ES-I3 (cell line): ENCODE measurements around the gene PRKAR1B.
"Not testable (repeated sequence)": the region's sequence is repeated elsewhere in the genome, so short reads cannot be mapped to it uniquely, and the experiment has no call there.

Source experiments
- H3K36me3 ChIP-seq: 2 replicates; pipeline ENCODE4 v1.6.1; 2013; ENCODE audit warnings: mild to moderate bottlenecking, low read length, control low read depth, moderate library complexity; ENCODE audit not compliant: insufficient read depth
- H3K4me1 ChIP-seq: 2 replicates; pipeline ENCODE4 v1.6.1; 2013; ENCODE audit warnings: mild to moderate bottlenecking, control low read depth, low read length; ENCODE audit not compliant: insufficient read depth
- H3K9ac ChIP-seq: 2 replicates; pipeline ENCODE4 v1.6.1; 2013; ENCODE audit warnings: low read depth, mild to moderate bottlenecking, low read length, moderate library complexity
- H3K9me3 ChIP-seq: 2 replicates; pipeline ENCODE4 v1.6.1; 2013; ENCODE audit warnings: mild to moderate bottlenecking, low read length, moderate library complexity; ENCODE audit not compliant: control insufficient read depth, insufficient read depth

Gene PRKAR1B

DNA sequence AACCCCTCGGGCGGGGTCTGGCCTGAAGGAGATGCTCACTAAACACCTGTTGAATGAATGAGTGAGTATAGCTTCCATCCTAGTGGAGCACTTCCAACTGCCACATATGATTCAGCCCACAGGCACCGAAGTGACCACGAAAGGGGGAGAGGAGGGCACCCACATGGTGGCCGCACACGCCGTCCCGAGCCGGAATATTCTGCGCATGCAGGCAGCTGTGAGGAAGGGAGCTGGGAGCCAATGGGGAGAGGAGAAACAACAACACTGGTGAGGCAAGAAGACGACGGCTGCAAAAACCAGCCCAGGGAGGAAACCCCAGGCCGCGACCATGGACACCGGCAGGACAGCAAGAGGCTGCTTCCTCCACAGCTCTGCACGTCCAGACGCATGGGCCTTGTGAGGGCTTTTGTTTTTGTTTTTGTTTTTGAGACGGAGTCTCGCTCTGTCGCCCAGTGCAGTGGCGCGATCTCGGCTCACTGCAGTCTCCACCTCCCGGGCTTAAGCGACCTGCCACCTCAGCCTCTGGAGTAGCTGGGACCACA is 67.7 kb downstream of the PRKAR1B start:
- no peaks in the 10 kb centered on the region for H3K4me1 ChIP-seq
- H3K36me3 ChIP-seq, result no peaks in the 10 kb centered on the region
- no peaks in the 10 kb centered on the region; the same call in 1 of the 2 replicates for H3K9me3 ChIP-seq
- no peak overlapping the region for H3K9ac ChIP-seq

DNA sequence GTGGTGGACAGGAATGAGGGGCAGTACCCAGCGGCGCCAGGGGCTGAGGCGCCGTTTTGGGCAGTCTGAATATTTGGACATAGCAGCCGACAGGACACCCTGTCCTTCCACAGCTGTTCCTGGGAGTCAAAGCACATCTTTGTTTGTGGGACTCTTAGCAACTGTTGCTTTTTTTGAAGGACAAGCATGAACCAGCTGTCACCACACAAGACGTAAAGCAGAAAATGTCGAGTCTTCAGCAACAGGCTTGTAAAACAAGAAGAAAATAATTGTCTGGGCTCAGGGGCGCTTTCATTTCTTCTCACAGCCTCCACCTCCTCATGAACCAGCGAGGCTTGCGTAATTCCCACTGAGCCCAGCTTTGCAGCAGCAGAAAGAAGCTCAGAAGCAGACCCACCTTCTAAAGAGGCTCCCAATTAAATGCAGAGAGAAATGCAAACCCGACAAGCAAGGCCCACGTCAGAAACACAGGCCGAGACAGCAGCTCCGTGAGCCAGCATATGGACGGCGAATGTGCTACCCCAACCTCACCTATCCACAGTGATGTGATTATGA is 69.4 kb downstream of the PRKAR1B start:
- H3K9me3 ChIP-seq, result no peaks in the 10 kb centered on the region; the same call in 1 of the 2 replicates
- H3K4me1 ChIP-seq, result no peaks in the 10 kb centered on the region
- no peak overlapping the region for H3K9ac ChIP-seq
- H3K36me3 ChIP-seq, result no peaks in the 10 kb centered on the region

GRCh38 chr7:657010-657409 is 70.1 kb downstream of the PRKAR1B start:
- H3K4me1 ChIP-seq, H3K9ac ChIP-seq, H3K36me3 ChIP-seq, H3K9me3 ChIP-seq: not testable (repeated sequence)

- Histone ChIP-seq H3K36me3 (no peaks in the 10 kb centered on the region), H3K4me1 (no peaks in the 10 kb centered on the region), H3K9me3 (no peaks in the 10 kb centered on the region; the same call in 1 of the 2 replicates), H3K9ac (no peak overlapping the region)
Measured at GRCh38 chr7:655758-656157, 71.3 kb downstream of the PRKAR1B start.

DNA sequence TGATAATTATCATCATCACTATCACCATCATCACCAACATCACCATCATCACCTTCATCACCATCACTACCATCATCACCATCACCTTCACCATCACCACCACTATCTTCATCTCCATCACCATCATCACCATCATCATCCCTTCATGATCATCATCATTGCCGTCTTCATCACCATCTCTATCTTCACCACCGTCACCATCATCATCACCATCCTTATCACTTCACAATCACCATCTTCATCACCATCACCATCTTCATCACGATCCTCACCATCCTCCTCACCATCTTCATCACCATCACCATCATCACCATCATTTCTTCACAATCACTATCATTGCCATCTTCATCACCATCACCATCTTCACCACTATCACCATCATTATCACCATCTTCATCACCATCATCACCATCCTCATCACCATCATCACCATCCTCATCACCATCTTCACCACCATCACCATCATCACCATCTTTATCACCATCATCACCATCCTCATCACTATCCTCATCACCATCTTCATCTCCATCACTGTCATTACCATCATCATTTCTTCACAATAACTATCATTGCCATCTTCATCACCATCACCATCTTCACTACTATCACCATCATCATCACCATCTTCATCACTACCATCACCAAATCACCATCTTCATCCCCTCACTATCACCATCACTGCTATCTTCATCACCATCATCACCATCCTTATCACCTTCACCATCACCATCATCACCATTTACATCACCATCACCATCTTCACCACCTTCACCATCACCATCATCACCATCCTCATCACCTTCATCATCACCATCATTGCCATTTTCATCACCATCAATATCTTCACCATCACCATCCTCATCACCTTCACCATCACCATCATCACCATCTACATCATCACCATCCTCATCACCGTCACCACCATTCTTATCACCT is 73.0 kb downstream of the PRKAR1B start:
- Histone ChIP-seq H3K9me3 (no peaks in the 10 kb centered on the region; the same call in 1 of the 2 replicates), H3K36me3 (no peaks in the 10 kb centered on the region), H3K4me1 (no peaks in the 10 kb centered on the region), H3K9ac (no peak overlapping the region)

GRCh38 chr7:652881-653280 is 74.2 kb downstream of the PRKAR1B start:
- H3K4me1 ChIP-seq, result no peaks in the 10 kb centered on the region
- H3K9ac ChIP-seq, result no peak overlapping the region
- no peaks in the 10 kb centered on the region for H3K36me3 ChIP-seq
- H3K9me3 ChIP-seq, result no peaks in the 10 kb centered on the region; the same call in 1 of the 2 replicates

GRCh38 chr7:652167-652566 is 74.9 kb downstream of the PRKAR1B start:
- not testable (repeated sequence) for H3K36me3 ChIP-seq, H3K9me3 ChIP-seq, H3K9ac ChIP-seq, H3K4me1 ChIP-seq

DNA sequence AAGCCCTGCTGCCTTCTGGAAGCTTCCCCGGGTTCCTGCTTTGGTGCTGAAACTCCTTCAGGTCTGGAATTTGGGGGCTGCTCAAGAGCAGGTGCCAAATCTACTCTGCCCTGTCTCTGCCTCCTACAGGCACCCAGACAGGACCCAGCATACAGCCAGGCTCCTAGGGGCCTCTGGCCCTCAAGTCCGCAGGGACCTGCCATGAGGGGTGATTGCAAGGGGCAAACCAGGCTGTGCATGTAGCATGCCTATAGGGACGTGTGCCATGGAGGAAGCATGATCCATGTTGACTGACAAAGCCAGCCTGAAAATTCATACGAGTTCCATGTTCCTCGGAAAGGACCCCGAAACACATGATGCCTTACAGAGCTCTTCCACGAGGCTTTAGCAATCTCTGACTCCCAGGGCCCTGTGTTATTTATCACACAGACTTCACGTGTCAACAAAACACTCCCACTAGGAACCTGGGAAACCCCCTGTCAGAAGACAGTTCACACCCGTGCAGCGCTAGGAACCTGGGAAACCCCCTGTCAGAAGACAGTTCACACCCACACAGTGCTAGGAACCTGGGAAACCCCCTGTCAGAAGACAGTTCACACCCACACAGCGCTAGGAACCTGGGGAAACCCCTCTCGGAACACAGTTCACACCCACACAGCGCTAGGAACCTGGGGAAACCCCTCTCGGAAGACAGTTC is 75.9 kb downstream of the PRKAR1B start:
- Histone ChIP-seq H3K9me3 (no peaks in the 10 kb centered on the region; the same call in 1 of the 2 replicates), H3K9ac (no peak overlapping the region), H3K4me1 (no peaks in the 10 kb centered on the region), H3K36me3 (no peaks in the 10 kb centered on the region)

GRCh38 chr7:650339-651031 is 76.6 kb downstream of the PRKAR1B start:
- no peaks in the 10 kb centered on the region for H3K36me3 ChIP-seq
- no peaks in the 10 kb centered on the region for H3K4me1 ChIP-seq
- no peak overlapping the region for H3K9ac ChIP-seq
- H3K9me3 ChIP-seq, result no peaks in the 10 kb centered on the region; the same call in 1 of the 2 replicates

DNA sequence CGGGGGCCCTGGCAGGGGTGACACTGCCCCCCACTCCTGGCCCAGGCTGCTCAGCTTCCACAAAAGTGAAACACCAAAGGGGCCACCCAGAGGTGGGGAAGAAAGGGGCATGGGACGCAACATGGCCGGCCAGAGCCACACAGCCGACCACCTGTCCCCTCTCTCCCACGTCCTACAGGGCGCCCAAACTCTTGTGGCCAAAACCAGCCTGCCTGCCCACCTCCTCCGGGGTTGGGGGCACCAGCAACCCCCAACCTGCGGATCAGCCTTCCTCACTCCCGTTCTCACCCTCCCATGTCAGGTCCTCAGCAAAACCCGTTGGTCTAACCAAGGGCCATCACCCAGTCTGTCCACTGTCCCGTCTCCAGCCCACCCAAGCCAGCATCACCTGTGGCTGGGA is 80.1 kb downstream of the PRKAR1B start:
- Histone ChIP-seq H3K4me1 (no peaks in the 10 kb centered on the region), H3K9me3 (no peaks in the 10 kb centered on the region), H3K9ac (no peak overlapping the region), H3K36me3 (no peaks in the 10 kb centered on the region)

- no peaks in the 10 kb centered on the region for H3K9me3 ChIP-seq
- H3K4me1 ChIP-seq, result no peaks in the 10 kb centered on the region
- no peaks in the 10 kb centered on the region for H3K36me3 ChIP-seq
- no peak overlapping the region for H3K9ac ChIP-seq
Measured at GRCh38 chr7:646487-646886, 80.6 kb downstream of the PRKAR1B start.

- no peaks in the 10 kb centered on the region for H3K9me3 ChIP-seq
- no peaks in the 10 kb centered on the region for H3K4me1 ChIP-seq
Measured at GRCh38 chr7:645606-646005, 81.5 kb downstream of the PRKAR1B start.

GRCh38 chr7:644381-645305 is 82.4 kb downstream of the PRKAR1B start:
- no peaks in the 10 kb centered on the region for H3K36me3 ChIP-seq
- H3K4me1 ChIP-seq, result no peaks in the 10 kb centered on the region
- H3K9ac ChIP-seq, result no peak overlapping the region
- no peaks in the 10 kb centered on the region for H3K9me3 ChIP-seq

More at GRCh38 chr7:645606-646005, 81.5 kb downstream of the PRKAR1B start:
- Histone ChIP-seq H3K36me3 (no peaks in the 10 kb centered on the region), H3K9ac (no peak overlapping the region)
